Fibroblast of villous mesenchyme (primary cell): ENCODE data around the gene STAB1. TPM values are rescaled to one million over a fixed set of nuclear protein-coding genes. Genes with fewer than 3 reads are reported as not detected.

ENCODE experiments used
- DNase-seq: peaks from one replicate; pipeline ENCODE4 v3.0.0-alpha.2; 2010; ENCODE audit warnings: low read depth
- H3K4me3 ChIP-seq: 2 replicates; pipeline ENCODE4 v1.5.1; 2011; ENCODE audit warnings: low read depth, mild to moderate bottlenecking, low read length
- CTCF ChIP-seq: IDR thresholded peaks from 2 replicates; pipeline ENCODE4 v1.5.1; 2012; ENCODE audit warnings: low read depth, mild to moderate bottlenecking, low read length; ENCODE audit not compliant: insufficient read depth
- total RNA-seq: library from RNA; depleted of rRNA; stranded (reverse); fragments of >200 nt; gene quantifications from 2 replicates; pipeline ENCODE4 v1.2.3, GENCODE V29; 2012

Gene STAB1
- total RNA-seq, 1 donor = 0.43 TPM

- no peak for TF ChIP-seq CTCF
- no peak for DNase-seq
- H3K4me3 ChIP-seq = no peak overlapping the region
Observed at GRCh38 chr3:52502808-52503350, 7.7 kb downstream of the STAB1 start.

GRCh38 chr3:52503788-52504424, 8.8 kb downstream of the STAB1 start:
- no peak for TF ChIP-seq CTCF
- H3K4me3 ChIP-seq = no peak overlapping the region
- DNase-seq = no peak

- no peak for DNase-seq
- no peak for TF ChIP-seq CTCF
- no peak overlapping the region for H3K4me3 ChIP-seq
Observed at GRCh38 chr3:52504977-52505376, 9.8 kb downstream of the STAB1 start.

GRCh38 chr3:52506266-52506966, 11.3 kb downstream of the STAB1 start:
- no peak for TF ChIP-seq CTCF
- no peak for DNase-seq
- no peak overlapping the region for H3K4me3 ChIP-seq

GRCh38 chr3:52507359-52507758, 12.2 kb downstream of the STAB1 start:
- no peak for TF ChIP-seq CTCF
- peak; percentile 93 for DNase-seq
- no peak overlapping the region for H3K4me3 ChIP-seq

- DNase-seq = no peak
- H3K4me3 ChIP-seq = no peak overlapping the region
- no peak for TF ChIP-seq CTCF
Observed at GRCh38 chr3:52509753-52510328, 14.7 kb downstream of the STAB1 start.
